ENCODE results near the gene MTMR12.

- TF ChIP-seq CTCF (IDR thresholded peaks at IDR 0.05; ENCODE audit: borderline replicate concordance, extremely low read depth, low read length, poor library complexity, severe bottlenecking) (no peak), EZH2 (IDR thresholded peaks at IDR 0.05; ENCODE audit: borderline replicate concordance, low read depth, low read length, severe bottlenecking) (no peak)
Measured at GRCh38 chr5:32330126-32330971, 17.6 kb upstream of the MTMR12 start.
